Dermis blood vessel endothelial cell (primary cell): ENCODE measurements around the gene EID2B. TPM values are rescaled to one million over a fixed set of nuclear protein-coding genes. Genes with fewer than 3 reads are reported as not detected.
A peak's percentile ranks its signal among the peaks of the same experiment; 100 is the strongest.

Source experiments
- DNase-seq: peaks from one replicate; pipeline ENCODE4 v3.0.0; 2010
- total RNA-seq: library from RNA; depleted of rRNA; stranded (reverse); fragments of >200 nt; gene quantifications from 2 replicates; pipeline ENCODE4 v1.2.3, GENCODE V29; 2014

EID2B gene
- total RNA-seq, 1 donor from 2014 or later = 2.7 TPM

DNA sequence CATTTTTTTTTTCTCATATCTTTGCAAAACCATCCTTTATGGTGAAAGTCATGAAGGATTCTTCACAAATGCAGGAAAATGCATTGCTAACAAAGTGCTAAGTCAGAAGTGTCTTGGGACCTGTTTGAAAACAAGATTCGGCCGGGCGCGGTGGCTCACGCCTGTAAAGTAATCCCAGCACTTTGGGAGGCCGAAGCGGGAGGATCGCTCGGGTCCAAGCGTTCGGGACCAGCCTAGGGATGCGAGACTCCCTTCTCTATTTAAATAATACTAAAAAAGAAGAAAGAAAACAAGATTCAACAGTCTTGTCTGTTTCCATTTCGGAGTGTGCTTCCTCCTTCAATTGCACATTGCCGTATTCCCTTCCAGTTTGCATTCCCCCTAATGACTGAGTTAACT is 819 bp downstream of the EID2B start:
- no peak for DNase-seq

DNA sequence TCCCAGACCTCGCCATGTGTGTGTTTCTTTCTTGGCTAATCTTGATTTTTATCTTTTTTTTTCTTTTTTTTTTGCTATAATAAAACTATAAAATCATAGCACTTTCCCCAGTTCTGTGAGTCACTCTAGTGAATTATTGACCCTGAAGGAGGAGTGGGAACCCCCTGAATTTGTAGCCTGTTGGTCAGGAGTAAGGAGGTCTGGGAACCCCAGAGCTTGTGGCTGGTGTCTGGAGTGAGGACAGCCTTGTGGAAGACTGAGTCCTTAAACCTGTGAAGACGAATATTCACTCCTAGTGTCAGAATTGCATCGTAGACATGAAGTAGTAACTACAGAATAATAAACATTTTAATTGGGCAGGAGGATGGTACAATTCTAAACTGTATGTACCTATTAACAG is 7.4 kb downstream of the EID2B start:
- DNase-seq = no peak

DNA sequence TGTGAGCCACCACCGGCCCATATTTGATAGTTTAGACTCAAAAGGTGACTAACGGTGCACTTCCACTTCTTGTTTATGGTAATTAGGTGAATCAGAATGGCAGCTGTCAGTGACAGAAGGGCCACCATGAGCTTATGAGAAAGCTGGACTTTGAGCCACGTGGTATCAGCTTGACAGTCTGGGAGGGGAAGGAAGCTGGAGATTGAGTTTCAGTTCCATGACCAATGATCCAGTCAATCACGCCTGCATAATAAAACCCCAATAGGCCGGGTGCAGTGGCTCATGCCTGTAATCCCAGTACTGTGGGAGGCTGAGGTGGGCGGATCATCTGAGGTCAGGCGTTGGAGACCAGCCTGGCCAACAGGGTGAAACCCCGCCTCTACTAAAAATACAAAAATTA is 8.2 kb downstream of the EID2B start:
- no peak for DNase-seq

DNA sequence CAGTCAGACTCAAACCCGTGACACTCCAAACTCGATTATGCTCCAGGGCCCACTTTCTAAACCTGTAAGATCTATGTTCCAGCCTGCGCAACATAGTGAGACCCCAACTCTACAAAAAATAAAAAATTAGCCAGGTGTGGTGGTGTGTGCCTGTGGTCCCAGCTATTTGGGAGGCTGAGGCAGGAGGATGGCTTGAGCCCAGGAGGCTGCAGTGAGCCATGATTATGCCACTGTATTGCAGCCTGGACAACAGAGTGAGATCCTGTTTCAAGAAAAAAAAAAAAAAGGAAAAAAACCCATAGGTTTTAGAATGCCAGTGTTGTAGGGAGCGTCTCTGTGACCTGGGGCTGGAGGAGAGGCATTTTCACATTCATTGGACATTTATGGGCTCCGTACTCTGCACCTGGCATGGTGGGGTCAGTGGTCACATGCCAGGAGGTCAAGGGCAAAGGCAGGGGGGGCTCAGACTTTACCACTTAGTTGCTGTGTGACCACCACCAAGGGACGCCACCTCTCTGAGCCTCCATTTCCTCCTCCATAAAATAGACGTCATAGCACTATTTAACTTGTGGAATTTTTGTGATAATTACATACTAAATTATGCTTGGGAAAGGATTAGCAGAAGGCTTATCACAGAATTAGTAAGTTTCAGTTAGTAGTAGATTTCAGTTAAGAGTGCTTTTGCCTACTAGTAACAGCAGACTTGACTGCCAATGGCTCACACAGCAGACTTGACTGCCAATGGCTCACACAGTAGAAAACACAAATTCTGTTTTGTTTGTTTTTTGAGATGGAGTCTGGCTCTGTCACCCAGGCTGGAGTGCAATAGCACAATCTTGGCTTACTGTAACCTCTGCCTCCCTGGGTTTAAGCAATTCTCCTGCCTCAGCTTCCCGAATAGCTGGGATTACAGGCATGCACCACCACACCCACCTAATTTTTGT is 11.8 kb downstream of the EID2B start:
- DNase-seq = no peak

DNA sequence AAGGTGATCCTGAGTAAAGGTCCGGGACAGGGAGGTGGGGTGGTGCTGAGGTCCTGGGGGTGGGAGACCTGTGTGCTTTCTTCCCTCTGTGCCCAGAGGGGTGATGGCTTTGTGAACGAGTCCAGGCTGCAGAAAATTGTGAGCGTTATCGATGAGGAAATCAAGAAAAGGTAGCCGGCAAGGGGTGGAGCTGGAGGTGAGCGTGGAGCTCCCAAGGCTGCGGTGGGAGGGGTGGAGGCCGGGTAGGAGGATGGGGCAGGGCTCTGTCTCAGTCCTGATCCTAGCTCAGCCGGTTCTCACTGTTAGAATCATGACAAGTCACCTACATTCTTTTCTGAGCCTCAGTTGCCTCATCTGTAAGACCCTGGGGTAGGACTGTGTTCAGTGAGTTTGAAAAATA is 13.7 kb downstream of the EID2B start:
- DNase-seq = no peak

DNA sequence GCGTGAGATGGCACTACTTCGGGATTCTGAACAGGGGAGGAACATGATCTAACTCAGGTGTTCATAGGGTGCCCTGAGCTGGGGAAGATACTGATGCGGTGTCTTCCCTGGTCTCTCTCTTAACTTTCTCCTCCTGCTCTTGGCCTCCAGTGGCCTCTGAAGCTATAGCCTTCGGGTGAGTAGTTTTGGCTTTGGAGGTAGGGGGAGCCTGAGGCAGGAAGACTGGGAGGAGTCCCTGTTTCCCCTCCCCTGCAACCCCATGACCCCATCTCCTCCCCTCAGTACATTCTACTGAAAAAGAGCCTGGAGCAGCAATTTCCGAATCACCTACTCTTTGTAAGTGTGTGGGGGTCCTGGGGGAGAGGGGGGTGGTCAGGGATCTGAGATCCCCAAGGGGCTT is 14.2 kb downstream of the EID2B start:
- no peak for DNase-seq

DNA sequence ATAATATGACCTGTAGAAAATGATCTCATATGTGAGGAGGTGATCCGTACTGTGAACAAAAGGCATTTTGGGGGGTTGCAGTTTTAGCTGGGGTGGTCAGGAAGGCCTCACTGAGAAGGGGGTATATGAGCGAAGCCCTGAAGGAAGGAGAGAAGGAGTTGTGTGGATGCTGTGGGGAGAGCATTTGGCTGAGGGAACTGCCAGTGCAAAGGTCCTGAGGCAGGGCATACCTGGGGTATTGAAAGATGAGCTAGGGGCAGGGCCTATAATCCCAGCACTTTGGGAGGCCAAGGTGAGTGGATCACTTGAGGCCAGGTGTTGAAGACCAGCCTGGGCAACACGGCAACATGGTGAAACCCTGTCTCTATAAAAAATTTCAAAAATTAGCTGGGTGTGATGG is 15.2 kb downstream of the EID2B start:
- no peak for DNase-seq

DNA sequence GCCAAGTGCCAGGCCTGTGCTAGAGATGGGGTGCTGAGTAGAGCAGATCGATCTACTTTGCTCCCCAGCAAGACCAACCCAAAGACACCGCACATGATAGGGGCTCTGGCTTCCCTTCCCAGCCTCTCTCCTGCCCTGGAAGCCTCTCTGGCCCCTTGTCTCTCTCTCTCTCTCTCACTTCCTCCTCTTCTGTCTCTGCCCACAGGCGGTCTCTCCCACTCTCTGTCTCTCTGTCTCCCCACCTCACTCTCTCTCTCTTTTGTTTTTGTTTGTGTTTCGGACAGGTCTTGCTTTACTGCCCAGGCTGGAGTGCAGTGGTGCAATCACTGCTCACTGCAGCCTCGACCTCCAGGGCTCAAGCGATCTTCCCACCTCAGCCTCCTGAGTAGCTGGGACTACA is 16.4 kb downstream of the EID2B start:
- no peak for DNase-seq

DNA sequence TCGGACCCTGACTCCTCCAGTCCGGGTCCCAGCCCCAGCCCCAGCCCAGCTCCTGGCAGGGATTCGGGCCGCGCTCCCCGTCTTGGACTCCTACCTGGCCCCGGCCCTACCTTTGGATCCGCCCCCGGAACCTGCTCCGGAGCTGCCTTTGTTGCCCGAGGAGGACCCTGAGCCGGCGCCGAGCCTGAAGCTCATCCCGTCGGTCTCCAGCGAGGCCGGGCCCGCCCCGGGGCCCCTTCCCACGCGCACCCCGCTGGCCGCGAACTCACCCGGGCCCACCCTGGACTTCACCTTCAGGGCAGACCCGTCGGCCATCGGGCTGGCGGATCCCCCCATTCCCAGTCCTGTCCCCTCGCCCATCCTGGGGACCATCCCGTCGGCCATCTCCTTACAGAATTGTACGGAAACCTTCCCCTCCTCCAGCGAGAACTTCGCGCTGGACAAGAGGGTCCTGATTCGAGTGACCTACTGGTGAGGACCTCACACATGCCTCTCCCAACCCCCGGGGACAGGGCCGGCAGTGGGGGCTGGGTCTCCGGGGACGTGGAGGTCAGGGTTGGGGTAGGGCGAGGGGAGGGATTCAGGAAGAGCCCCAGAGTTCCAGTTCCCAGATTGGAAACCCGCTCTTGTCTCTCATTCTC is 17.0 kb downstream of the EID2B start:
- DNase-seq = no peak

DNA sequence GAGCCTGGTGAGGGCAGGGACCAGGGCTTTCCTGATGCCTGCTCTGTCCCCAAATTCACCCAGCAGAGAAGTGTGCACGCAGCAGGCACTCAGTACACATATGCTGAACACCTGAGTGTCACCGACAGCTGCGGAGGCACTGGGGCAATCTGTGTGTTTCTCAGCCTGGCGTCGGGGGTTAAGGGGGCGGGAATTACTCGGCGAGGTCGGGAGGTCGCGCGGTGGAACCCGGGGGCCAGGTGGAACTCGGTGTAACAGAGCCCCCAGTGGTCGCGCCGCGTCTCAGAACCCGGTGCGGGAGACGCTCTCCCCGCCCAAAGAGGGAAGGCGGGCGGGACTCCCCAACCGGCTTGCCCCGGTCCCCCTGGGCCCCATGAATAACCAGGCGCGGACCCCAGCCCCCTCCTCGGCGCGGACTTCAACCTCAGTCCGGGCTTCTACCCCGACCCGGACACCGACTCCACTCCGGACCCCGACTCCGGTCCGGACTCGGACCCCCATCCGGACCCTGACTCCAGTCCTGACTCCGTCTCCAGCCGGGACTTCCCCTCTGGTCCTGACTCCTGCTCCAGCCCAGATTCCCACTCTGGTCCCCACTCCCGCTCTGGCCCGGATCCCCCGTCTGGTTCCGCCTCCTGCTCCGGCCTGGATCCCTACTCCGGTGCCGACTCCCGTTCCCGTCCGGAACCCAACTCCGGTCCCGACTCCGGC is 17.7 kb downstream of the EID2B start, which contains the start of gene SELENOV:
TSS of gene SELENOV (plus strand) at position 300 of the 711 bp plus-strand sequence. CDS start at position 374, 74 bp downstream.
- DNase-seq = no peak

DNA sequence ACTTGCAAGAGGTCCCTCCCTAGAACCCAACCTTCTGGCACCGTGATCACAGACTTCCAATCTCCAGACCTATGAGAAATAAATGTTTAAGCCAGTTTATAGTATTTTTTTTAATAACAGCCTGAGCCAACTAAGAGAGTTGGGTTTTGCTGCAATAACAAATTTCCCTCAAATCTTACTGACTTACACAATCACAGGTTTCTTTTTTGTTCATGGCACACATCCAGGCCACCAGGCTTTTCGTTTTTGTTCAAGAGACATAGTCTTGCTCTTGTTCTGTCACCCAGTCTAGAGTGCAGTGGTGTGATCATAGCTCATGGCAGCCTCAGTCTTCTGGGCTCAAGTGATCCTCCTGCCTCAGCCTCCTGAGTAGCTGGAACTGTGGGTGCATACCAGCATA is 19.7 kb downstream of the EID2B start:
- DNase-seq = no peak

DNA sequence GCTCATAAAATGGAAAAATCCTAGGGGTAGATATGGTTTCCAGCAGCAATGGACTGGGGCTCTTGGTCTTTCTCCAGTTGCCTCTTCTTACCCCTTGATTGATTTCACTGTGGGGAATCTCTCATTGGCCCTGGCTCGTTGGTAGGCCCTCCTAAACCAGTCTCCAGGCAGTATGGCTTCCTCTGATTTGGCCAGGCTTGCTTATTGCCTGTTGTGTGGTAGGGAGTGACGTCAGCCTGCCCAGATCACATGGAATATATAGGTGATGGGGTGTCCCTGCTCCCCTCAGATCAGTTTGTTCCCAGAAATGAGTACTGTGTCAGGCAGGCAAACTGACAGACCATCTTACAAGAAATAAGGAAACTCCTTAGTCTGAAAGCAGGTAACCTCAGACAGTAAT is 23.4 kb downstream of the EID2B start:
- no peak for DNase-seq

DNA sequence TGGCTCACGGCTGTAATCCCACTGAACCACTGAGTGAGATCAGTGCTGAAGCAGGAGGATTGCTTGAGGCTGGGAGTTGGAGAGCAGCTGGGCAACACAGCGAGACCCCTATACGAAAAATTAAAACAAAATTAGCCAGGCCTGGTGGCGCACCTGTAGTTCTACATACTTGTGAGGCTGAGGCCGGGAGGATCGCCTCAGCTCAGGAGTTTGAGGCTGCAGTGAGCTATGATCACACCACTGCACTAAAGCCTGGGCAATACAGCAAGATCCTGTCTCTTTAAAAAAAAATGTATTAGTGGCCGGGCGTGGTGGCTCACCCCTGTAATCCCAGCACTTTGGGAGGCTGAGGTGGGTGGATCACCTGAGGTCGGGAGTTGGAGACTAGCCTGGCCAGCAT is 24.0 kb downstream of the EID2B start:
- DNase-seq = no peak

DNA sequence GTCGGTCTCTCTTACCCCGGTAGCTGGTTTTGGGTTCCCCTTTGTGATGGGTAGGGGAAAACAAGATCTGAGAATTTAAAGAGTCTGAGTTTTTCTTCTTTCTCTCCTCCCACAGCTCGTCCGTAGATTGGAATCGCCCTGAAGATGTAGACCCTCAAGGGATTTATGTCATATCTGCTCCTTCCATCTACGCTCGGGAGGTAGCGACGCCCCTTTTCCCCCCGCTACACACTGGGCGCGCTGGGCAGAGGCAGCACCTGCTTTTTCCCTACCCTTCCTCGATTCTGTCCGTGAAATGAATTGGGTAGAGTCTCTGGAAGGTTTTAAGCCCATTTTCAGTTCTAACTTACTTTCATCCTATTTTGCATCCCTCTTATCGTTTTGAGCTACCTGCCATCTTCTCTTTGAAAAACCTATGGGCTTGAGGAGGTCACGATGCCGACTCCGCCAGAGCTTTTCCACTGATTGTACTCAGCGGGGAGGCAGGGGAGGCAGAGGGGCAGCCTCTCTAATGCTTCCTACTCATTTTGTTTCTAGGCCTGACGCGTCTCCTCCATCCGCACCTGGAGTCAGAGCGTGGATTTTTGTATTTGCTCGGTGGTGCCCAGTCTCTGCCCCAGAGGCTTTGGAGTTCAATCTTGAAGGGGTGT is 24.8 kb downstream of the EID2B start:
- no peak for DNase-seq

DNA sequence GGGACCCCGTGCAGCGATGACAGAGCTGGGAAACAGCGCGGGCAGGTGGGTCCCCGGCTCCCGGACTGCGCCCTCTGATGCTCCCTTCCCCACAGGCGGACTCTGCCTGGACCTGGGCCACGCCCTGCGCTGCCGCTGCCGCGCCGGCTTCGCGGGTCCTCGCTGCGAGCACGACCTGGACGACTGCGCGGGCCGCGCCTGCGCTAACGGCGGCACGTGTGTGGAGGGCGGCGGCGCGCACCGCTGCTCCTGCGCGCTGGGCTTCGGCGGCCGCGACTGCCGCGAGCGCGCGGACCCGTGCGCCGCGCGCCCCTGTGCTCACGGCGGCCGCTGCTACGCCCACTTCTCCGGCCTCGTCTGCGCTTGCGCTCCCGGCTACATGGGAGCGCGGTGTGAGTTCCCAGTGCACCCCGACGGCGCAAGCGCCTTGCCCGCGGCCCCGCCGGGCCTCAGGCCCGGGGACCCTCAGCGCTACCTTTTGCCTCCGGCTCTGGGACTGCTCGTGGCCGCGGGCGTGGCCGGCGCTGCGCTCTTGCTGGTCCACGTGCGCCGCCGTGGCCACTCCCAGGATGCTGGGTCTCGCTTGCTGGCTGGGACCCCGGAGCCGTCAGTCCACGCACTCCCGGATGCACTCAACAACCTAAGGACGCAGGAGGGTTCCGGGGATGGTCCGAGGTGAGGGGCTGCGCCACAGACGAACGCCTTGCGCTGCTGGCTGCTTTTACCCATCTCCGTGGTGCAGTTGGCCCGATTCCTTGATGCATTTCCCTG is 25.5 kb downstream of the EID2B start:
- peak; percentile 78 for DNase-seq

DNA sequence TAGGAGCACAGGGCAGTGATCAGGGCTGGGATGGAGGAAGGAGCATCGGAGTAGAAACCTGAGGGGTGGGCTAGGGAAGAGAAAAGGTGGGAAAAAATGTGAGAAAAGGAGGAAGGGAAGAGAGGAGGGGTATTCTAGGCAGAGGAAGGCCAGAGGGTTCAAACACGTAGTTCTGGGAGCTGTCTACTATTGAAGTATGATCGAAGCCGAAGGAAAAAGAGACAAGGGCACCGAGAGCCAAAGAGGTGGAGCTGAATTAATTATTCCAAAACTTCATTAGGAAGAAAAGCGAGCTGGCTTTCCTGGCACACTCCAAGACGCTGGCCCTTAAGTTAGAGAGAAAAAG is 26.1 kb downstream of the EID2B start:
- no peak for DNase-seq

DNA sequence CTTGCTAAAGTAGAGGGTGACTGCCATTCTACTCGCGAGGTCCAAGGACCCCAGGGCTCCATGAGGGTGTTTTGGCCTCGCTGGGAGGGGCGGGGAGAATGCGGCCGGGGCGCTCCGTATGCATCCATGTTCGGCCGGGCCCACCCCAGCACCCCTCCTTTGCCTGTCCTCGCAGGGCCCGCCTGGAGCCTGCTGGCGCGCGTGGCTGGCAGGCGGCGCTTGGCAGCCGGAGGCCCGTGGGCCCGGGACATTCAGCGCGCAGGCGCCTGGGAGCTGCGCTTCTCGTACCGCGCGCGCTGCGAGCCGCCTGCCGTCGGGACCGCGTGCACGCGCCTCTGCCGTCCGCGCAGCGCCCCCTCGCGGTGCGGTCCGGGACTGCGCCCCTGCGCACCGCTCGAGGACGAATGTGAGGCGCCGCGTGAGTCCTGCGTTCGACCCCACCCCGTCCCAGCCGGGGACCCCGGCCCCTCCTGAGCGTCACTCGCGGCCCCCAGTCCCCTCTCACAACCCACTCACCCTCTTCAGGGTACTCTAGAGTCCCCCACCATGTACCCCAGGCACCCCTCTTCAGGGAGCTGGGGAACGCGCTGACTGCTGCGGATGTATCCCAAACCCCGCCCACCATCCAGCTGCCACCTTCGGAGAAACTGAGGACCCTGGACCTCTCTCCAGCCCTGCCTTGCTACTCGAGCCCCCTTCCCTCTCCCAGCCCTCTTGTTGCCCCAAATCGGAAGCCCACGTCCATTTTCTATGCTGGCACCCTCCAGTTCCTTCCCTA is 29.8 kb downstream of the EID2B start:
- peak; percentile 84 for DNase-seq

DNA sequence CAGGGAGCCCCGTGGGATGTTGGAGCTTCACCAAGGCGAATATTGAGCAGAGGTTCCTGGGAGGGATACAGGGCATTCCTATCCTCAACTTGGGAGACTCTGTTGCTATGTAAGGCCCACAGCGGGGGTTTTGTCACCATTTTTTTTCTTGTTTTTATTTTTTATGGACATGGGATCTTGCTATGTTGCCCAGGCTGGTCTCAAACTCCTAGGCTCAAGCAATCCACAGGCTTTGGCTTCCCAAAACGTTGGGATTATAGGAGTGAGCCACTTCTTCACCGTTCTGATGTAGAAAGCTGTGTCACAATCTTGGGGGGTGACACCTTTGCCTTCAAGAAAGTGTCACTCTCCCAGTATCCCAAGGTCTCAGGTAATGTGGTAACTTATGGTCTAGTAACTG is 31.3 kb downstream of the EID2B start:
- no peak for DNase-seq

DNA sequence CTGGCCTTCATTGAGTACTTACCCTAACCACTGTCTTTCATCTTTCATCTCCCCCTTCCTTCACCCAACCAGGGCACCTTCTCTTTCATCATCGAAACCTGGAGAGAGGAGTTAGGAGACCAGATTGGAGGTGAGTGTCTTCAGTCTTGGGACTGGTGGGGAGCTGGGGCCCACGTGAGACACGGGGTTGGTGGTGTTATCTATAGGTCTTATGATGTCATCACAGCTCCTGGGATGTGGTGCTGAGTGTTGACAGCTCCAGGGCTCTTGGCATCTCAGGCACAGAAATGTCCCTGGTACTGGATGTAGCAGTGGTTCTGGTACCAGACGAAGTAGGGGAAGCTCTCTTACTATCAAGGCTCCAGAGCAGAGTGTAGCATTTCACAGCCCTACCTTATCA is 32.1 kb downstream of the EID2B start:
- no peak for DNase-seq

DNA sequence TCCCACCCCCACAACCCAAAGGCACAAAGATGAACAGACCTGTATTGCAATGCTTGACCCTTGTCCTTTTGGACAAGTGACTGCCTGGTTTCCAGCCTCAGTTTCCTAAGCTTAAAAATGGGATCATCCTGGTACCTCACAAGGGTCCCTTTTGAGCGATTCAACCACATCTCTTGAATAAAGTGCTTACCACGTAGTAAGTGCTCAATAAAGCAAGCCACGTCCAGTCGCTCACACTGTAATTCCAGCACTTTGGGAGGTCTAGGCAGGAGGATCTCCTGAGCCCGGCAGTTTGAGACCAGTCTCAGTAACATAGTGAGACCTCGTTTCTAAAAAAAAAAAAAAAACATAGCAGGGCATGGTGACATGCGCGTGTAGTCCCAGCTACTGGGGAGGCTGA is 32.7 kb downstream of the EID2B start:
- DNase-seq = no peak
